ENCODE measurements around the gene FGR.
"Not testable (repeated sequence)": the region's sequence is repeated elsewhere in the genome, so short reads cannot be mapped to it uniquely, and the experiment has no call there.

FGR gene

GRCh38 chr1:27633640-27634176 is 1.3 kb downstream of the FGR start:
- TF ChIP-seq, protein P1, sequence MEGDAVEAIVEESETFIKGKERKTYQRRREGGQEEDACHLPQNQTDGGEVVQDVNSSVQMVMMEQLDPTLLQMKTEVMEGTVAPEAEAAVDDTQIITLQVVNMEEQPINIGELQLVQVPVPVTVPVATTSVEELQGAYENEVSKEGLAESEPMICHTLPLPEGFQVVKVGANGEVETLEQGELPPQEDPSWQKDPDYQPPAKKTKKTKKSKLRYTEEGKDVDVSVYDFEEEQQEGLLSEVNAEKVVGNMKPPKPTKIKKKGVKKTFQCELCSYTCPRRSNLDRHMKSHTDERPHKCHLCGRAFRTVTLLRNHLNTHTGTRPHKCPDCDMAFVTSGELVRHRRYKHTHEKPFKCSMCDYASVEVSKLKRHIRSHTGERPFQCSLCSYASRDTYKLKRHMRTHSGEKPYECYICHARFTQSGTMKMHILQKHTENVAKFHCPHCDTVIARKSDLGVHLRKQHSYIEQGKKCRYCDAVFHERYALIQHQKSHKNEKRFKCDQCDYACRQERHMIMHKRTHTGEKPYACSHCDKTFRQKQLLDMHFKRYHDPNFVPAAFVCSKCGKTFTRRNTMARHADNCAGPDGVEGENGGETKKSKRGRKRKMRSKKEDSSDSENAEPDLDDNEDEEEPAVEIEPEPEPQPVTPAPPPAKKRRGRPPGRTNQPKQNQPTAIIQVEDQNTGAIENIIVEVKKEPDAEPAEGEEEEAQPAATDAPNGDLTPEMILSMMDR (IDR thresholded peaks at IDR 0.05) = no peak
- Histone ChIP-seq H3K27ac (peak overlapping the region; percentile 41 to 70), H3K4me3 (peak overlapping the region; percentile 68)
- DNase-seq (ENCODE audit: low spot score) = no peak

- Histone ChIP-seq H3K4me3 (peak overlapping the region; percentile 68), H3K27ac (peak overlapping the region in 1 of 2 donors; percentile 84)
- no peak for DNase-seq (ENCODE audit: low spot score)
- TF ChIP-seq, protein P1 (IDR thresholded peaks at IDR 0.05) = no peak
Measured at GRCh38 chr1:27633298-27633610, 1.7 kb downstream of the FGR start.

- Histone ChIP-seq H3K4me3 (peak overlapping the region; percentile 68), H3K27ac (peak overlapping the region in 1 of 2 donors; percentile 84)
- no peak for DNase-seq (ENCODE audit: low spot score)
- TF ChIP-seq, protein P1 (IDR thresholded peaks at IDR 0.05) = no peak
Measured at GRCh38 chr1:27632387-27633297, 2.3 kb downstream of the FGR start.

GRCh38 chr1:27630859-27631491 is 4.0 kb downstream of the FGR start:
- Histone ChIP-seq H3K4me3 (no peak overlapping the region), H3K27ac (peak overlapping the region in 1 of 2 donors; percentile 84)
- TF ChIP-seq, protein P1 (IDR thresholded peaks at IDR 0.05) = no peak
- DNase-seq (ENCODE audit: low spot score) = no peak

- no peak overlapping the region for H3K4me3 ChIP-seq
- TF ChIP-seq, protein P1 (IDR thresholded peaks at IDR 0.05) = no peak
- DNase-seq (ENCODE audit: low spot score) = no peak
- H3K27ac ChIP-seq = no peak overlapping the region
Measured at GRCh38 chr1:27628712-27629111, 6.3 kb downstream of the FGR start.

GRCh38 chr1:27627733-27628132 is 7.3 kb downstream of the FGR start:
- not testable (repeated sequence) for DNase-seq (ENCODE audit: low spot score); H3K27ac ChIP-seq; H3K4me3 ChIP-seq

DNA sequence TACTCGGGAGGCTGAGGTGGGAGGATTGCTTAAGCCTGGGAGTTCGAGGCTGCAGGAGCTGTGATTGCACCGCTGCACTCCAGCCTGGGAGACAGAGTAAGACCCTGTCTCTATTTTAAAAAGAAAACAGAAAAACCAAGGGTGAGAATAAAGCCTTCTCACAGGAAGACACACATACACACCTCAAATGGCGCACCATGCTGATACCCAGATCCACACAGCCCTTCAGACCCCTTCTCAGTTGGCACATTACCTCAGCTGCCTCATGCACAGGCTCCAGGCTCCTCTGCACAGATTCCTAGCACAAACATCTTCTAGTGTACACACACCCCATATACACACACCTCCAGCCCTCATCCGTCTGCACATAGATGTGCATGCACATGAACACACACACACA is 7.9 kb downstream of the FGR start:
- no peak overlapping the region for H3K27ac ChIP-seq
- no peak overlapping the region for H3K4me3 ChIP-seq

More for the DNA sequence above, 7.9 kb downstream of the FGR start:
- TF ChIP-seq, protein P1 (IDR thresholded peaks at IDR 0.05) = no peak
- no peak for DNase-seq (ENCODE audit: low spot score)

All from coronary artery (tissue), 2 donors.